Esophagus squamous epithelium (tissue), 4 donors: ENCODE data around the gene JAZF1.

ENCODE experiments used
- POLR2A ChIP-seq, 4 donors: fragments of 450-650 bp; IDR thresholded peaks; one replicate each; pipeline ENCODE4 v1.6.1; 2017; ENCODE audit warnings: antibody characterized with exemption in 4 of 4, mild to moderate bottlenecking in 4 of 4, moderate library complexity in 3 of 4
- TF ChIP-seq, protein P1 (sequence below), 6 experiments: fragments of 450-650 bp in 4 of 6; fragments of 200-600 bp in 2 of 6; sonication (generic) in 2 of 6; IDR thresholded peaks; one replicate each; pipeline ENCODE4 v1.5.1; 2016 to 2019; ENCODE audit warnings: antibody characterized with exemption in 6 of 6, mild to moderate bottlenecking in 4 of 6, moderate library complexity in 4 of 6

GRCh38 chr7:28226003-28226402 lies 45.4 kb upstream of the JAZF1 start:
- TF ChIP-seq, protein P1, sequence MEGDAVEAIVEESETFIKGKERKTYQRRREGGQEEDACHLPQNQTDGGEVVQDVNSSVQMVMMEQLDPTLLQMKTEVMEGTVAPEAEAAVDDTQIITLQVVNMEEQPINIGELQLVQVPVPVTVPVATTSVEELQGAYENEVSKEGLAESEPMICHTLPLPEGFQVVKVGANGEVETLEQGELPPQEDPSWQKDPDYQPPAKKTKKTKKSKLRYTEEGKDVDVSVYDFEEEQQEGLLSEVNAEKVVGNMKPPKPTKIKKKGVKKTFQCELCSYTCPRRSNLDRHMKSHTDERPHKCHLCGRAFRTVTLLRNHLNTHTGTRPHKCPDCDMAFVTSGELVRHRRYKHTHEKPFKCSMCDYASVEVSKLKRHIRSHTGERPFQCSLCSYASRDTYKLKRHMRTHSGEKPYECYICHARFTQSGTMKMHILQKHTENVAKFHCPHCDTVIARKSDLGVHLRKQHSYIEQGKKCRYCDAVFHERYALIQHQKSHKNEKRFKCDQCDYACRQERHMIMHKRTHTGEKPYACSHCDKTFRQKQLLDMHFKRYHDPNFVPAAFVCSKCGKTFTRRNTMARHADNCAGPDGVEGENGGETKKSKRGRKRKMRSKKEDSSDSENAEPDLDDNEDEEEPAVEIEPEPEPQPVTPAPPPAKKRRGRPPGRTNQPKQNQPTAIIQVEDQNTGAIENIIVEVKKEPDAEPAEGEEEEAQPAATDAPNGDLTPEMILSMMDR (IDR thresholded peaks at IDR 0.05) = no peak
- TF ChIP-seq POLR2A (IDR thresholded peaks at IDR 0.05) = no peak
